K562 (cell line): ENCODE measurements around the gene PGLYRP1.

Experiments used
- AFF4 ChIP-seq: sonication (generic); formaldehyde crosslinking; IDR thresholded peaks from 2 replicates; pipeline ENCODE4 v1.8.0; 2023; ENCODE audit warnings: mild to moderate bottlenecking, missing genetic modification reagents
- CEBPB ChIP-seq: fragments of 450-650 bp; IDR thresholded peaks from 2 replicates; pipeline ENCODE4 v1.6.1; 2016; ENCODE audit warnings: missing genetic modification characterization, missing compliant biosample characterization
- CTCF ChIP-seq, 3 experiments: IDR thresholded peaks in 2 of 3; conservative IDR thresholded peaks in 1 of 3; 2 replicates each; pipeline ENCODE4 v1.5.1; 2011 to 2012; ENCODE audit warnings: low read length in 3 of 3, mild to moderate bottlenecking in 3 of 3, control low read depth in 2 of 3, improper control_type of control experiment in 1 of 3, inconsistent platforms in 1 of 3, low read depth in 1 of 3, mixed read lengths in 1 of 3, moderate library complexity in 1 of 3; ENCODE audit not compliant: insufficient read depth in 2 of 3
- FOXJ3 ChIP-seq: sonication (generic); formaldehyde crosslinking; IDR thresholded peaks from 2 replicates; pipeline ENCODE4 v1.4.0; 2020; ENCODE audit warnings: mild to moderate bottlenecking, missing genetic modification reagents
- MAFK ChIP-seq: IDR thresholded peaks from 2 replicates; pipeline ENCODE4 v1.6.1; 2011; ENCODE audit warnings: low read length, improper control_type of control experiment
- NR3C1 ChIP-seq: sonication (generic); formaldehyde crosslinking; IDR thresholded peaks from 2 replicates; pipeline ENCODE4 v1.8.1; 2022; ENCODE audit warnings: missing genetic modification reagents
- PCBP2 ChIP-seq: fragments of 200-400 bp; formaldehyde crosslinking; IDR thresholded peaks from 2 replicates; pipeline ENCODE4 v1.6.1; 2018; ENCODE audit warnings: low read length, low read depth, mild to moderate bottlenecking, moderate library complexity; ENCODE audit not compliant: poor library complexity, severe bottlenecking
- POLR3A ChIP-seq: IDR thresholded peaks from 2 replicates; pipeline ENCODE4 v1.6.1; 2011; ENCODE audit warnings: borderline replicate concordance, mild to moderate bottlenecking, moderate library complexity; ENCODE audit not compliant: insufficient read length, insufficient read depth; ENCODE audit errors: extremely low read depth
- ZBED1 ChIP-seq: IDR thresholded peaks from 2 replicates; pipeline ENCODE4 v1.6.1; 2014
- ZNF263 ChIP-seq: sonication (generic); formaldehyde crosslinking; IDR thresholded peaks from 2 replicates; pipeline ENCODE4 v1.8.0; 2022; ENCODE audit warnings: mild to moderate bottlenecking, missing genetic modification reagents, borderline replicate concordance
- ZNF280A ChIP-seq: fragments of 450-650 bp; IDR thresholded peaks from 2 replicates; pipeline ENCODE4 v1.6.1; 2018; ENCODE audit warnings: mild to moderate bottlenecking, low read depth; ENCODE audit not compliant: partially characterized antibody

- TF ChIP-seq ZNF263 (CRISPR knock-in tag) (no peak), CEBPB (tag) (no peak), FOXJ3 (CRISPR knock-in tag) (no peak), CTCF (IDR thresholded peaks at IDR 0.05 in 2 of 3, conservative IDR thresholded peaks at IDR 0.05 in 1 of 3; ENCODE audit: insufficient read depth in 2 of 3, low read depth in 1 of 3, low read length in 3 of 3) (no peak), ZBED1 (no peak), MAFK (no peak), ZNF280A (no peak), AFF4 (CRISPR knock-in tag) (no peak), PCBP2 (no peak), NR3C1 (CRISPR knock-in tag) (no peak), POLR3A (no peak)
Observed at GRCh38 chr19:46035546-46035945, 12.7 kb upstream of the PGLYRP1 start.
